ENCODE results near the gene RABGGTA. TPM values are rescaled to one million over a fixed set of nuclear protein-coding genes. Genes with fewer than 3 reads are reported as not detected.
A peak's percentile ranks its signal among the peaks of the same experiment; 100 is the strongest.

The RABGGTA gene, protein sequence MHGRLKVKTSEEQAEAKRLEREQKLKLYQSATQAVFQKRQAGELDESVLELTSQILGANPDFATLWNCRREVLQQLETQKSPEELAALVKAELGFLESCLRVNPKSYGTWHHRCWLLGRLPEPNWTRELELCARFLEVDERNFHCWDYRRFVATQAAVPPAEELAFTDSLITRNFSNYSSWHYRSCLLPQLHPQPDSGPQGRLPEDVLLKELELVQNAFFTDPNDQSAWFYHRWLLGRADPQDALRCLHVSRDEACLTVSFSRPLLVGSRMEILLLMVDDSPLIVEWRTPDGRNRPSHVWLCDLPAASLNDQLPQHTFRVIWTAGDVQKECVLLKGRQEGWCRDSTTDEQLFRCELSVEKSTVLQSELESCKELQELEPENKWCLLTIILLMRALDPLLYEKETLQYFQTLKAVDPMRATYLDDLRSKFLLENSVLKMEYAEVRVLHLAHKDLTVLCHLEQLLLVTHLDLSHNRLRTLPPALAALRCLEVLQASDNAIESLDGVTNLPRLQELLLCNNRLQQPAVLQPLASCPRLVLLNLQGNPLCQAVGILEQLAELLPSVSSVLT
- total RNA-seq: 10.7 and 19.7 TPM in 2 replicates

DNA sequence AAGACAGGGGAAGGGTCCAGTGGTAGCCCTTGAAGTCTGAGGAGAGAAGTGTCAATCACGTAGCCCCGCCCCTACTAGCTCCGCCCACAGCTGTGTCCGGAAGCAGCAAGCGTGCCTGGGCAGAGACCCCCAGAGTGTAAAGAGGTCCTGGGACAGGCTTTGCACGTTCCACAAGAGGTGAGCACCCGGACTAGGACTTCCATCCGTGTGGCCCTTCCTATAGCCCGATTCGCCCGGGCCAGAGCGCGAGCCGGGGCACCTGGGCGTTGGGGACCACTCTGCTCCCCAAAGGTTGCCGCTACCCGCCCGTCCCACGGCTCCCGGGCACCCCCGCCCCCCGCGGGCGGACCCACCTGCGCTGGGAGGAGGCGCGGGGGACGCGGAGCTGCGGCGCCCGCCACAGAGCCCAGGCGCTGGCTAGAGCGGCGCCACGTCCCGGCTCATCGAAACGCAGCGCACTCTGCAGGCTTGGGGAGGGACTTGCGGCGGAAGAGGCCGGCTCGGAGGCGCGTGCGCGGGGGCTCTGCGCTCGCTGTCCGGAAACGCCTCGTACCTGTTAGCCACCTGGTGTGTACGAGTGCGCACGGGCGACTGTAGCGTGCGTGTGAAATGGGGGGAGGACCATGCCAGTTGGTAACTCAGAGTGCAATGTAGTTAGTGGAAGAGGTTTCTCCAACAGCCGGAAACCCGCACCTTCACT lies at the start of gene RABGGTA:
RABGGTA (minus strand) TSS at position 464 of the 700 bp plus-strand sequence. CDS start 482 bp downstream, outside the sequence.
- peak; percentile 78 to 90 for DNase-seq (ENCODE audit: low read depth in 2 of 2)

DNA sequence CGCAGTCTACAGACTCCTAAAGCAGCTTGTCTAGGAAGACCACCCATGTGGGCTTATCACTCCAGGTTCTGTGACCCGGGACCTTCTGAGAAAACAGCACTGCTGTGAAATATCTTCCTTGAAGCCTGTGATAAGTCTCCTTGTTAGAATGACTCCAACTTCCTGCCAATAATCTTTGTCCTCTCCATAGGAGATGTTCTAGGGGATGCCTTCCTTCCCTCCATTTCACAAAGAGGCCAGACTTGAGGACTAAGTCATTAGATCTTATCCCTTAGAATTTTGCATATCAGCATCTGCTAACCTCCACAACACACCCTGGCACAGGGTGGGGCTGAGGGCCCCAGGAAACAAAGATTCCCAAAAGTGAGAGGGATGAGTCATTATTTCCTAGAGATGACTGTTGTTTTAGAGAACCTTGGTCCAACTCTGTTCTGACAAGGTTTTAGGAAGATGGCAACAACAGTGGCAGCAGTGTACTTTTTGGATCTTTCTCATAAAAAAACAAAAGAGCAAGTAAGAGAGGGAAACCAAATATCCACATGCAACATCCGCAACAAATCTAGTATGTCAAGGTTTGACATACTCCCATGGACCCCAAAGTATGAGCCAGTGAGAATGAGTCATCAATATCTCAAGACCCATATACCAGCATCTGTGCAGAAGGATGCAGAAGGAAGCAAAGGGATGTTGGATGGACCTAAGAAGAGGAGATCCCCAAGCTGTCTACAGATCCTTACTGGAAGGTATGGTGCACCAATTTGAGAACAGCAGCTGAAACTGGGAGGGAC lies 45.9 kb upstream of the RABGGTA start:
- no peak for DNase-seq (ENCODE audit: low read depth in 2 of 2)

DNA sequence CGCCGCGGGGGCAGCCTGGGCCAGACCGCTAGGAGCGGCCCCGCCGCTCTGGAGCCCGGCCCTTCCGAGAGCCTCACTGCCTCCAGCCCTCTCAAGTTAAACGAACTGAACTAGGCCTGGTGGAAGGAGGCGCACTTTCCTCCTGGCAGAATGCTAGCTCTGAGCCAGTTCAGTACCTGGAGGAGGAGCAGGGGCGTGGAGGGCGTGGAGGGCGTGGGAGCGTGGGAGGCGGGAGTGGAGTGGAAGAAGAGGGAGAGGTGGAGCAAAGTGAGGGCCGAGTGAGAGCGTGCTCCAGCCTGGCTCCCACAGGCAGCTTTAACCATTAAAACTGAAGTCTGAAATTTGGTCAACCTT lies 45.2 kb upstream of the RABGGTA start:
- no peak for DNase-seq (ENCODE audit: low read depth in 2 of 2)

DNA sequence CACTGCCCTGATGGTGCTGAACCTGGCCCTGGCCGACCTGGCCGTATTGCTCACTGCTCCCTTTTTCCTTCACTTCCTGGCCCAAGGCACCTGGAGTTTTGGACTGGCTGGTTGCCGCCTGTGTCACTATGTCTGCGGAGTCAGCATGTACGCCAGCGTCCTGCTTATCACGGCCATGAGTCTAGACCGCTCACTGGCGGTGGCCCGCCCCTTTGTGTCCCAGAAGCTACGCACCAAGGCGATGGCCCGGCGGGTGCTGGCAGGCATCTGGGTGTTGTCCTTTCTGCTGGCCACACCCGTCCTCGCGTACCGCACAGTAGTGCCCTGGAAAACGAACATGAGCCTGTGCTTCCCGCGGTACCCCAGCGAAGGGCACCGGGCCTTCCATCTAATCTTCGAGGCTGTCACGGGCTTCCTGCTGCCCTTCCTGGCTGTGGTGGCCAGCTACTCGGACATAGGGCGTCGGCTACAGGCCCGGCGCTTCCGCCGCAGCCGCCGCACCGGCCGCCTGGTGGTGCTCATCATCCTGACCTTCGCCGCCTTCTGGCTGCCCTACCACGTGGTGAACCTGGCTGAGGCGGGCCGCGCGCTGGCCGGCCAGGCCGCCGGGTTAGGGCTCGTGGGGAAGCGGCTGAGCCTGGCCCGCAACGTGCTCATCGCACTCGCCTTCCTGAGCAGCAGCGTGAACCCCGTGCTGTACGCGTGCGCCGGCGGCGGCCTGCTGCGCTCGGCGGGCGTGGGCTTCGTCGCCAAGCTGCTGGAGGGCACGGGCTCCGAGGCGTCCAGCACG lies 44.6 kb upstream of the RABGGTA start:
- peak; percentile 50 to 67 for DNase-seq (ENCODE audit: low read depth in 2 of 2)

DNA sequence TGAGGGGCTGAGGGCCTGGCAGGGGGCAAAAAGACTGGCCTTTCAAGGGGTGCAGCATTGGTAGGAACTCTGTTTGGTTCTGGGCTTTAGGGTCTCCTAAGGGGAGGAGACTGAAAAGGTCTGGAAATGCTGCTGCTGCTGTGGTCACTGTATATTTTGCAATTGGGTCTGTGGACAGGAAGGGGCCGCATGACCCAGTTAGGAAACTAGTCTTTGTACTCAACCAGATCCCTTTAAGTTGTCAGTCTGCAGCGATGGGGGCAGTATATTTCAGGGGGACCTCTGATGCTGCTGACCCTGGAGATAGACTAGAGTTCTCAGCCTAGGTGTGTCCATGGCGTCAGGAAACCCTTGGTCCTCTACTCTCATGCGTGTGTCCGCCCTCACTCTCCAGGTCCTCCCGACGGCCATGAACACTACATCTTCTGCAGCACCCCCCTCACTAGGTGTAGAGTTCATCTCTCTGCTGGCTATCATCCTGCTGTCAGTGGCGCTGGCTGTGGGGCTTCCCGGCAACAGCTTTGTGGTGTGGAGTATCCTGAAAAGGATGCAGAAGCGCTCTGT lies 43.9 kb upstream of the RABGGTA start:
- no peak for DNase-seq (ENCODE audit: low read depth in 2 of 2)

DNA sequence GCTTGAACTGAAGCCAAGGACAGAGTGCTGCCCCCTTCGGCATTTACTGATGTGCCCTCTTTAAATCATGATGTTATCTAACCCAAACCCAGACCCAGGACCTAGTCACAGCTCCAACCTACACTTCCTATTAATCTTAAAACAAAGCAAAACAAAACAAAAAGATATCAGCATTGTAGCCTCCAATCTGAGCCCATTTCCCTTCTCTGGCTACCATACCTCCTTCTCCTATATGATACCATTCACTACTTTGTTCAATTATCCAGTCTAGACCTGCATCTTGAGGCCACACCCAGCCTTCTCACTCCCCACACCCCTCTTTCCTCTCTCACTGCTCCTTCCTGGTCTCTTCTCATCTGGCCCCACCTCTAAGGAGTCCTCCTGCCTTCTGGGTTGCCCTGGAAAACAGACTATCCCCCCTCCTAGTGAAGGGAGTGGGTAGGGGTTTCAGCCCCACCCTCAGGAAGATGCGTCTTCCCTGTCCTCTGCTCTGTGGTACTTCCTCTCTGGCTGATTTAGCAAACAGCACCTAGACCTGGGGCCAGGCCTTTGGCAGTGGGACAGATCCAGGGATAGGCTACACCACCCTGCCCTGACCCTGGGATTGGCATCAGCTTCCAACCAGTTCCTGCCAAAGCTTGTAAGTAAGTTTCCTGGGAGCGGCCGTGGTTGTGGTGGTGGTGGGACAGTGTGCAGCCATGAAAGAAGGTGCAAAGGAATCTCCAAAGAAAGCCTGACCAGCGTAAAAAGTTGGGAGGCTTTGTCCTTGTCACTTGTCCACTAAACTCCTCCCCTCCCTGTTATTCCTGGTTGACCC lies 43.2 kb upstream of the RABGGTA start:
- DNase-seq (ENCODE audit: low read depth in 2 of 2): no peak

DNA sequence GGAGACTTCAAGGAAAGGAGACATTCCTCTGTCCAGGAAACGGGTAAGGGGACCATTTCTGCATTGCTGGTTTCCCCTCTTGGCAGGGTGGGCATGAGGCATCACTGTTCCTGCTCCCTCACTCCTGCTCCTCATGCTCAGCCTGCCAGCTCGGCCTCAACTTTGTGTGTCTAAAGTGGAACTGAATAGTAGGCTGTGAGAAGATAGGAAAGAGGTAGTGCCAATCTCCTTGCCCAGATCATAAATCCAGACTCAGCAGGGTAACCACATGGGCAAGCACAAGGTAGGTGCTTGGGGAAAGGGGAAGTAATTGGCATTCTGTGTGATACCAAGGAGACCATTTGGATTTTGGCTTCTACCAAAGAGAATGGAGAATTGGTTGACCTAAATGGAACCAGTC lies 42.5 kb upstream of the RABGGTA start:
- no peak for DNase-seq (ENCODE audit: low read depth in 2 of 2)

DNA sequence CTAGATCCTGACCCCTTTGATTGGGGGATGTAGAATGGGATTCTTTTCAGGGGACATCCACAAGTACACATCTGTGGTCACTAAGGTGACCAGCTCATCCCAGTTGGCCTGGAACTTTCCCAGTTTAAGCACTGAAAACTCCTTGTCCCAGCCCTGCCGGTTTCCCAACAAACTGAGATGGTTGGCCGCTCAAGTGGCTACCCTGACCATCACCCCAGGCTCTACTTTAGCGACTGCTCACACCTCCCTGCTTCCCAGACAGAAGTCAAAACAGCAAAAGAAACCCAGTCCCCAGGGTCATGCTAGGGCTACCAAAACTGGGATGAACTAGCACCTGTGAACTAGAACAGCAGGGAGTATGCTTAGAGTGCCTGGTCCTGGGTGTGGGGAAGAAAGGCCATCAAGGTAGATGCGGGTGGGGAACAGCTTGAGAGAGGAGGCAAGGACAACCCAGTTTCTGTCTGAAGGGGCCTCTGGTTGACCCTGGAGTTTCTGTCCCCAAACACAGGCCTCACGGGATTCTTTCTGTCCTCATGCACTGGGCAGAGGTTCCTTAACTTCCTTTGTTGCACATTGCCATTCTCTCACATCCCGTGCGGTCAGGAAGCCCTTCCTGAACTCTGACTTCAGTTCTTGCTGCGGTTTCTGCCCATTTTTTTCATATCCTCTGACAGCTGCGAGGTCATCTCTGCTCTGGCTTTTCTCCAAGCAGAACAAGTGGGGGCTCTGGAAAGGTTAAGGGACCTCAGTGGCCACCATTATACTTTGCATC lies 41.5 kb upstream of the RABGGTA start:
- peak; percentile 55 to 79 for DNase-seq (ENCODE audit: low read depth in 2 of 2)

DNA sequence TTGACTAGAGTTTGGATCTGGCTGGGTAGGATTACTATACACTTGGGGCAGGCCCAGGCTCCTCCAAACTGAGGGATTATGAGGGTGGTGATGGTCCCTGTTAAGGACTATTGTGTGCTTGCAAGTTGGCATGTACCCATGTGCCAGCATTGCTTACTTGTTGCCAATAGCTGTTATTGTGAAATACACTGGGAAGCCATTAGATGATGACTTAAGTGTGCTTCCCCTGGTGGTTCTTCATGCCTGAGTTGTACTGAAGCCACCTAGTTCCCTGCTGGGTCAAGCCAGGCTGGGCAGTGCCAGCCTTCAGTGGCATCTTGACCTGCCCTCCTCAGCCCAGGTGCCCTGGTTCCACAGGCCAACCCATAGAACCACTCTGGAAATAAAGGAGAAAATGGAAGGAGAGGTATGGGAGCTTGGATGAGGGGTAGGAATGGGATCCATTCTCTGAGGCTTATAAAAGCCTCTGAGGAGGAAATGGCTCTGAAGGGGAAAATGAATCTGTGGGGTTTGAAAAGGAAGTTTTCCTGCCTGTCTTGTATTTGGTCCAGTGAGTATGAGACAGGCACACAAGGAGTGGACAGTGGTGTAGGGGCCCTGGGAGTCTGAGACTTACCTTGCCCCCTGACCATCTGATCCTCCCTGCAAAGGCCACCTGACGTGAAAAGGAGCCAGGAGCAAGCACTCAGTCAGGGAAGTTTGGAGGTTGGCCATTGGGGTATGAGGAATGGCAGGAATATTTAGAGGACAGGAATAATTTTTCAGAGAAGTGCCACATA lies 40.6 kb upstream of the RABGGTA start:
- no peak for DNase-seq (ENCODE audit: low read depth in 2 of 2)

DNA sequence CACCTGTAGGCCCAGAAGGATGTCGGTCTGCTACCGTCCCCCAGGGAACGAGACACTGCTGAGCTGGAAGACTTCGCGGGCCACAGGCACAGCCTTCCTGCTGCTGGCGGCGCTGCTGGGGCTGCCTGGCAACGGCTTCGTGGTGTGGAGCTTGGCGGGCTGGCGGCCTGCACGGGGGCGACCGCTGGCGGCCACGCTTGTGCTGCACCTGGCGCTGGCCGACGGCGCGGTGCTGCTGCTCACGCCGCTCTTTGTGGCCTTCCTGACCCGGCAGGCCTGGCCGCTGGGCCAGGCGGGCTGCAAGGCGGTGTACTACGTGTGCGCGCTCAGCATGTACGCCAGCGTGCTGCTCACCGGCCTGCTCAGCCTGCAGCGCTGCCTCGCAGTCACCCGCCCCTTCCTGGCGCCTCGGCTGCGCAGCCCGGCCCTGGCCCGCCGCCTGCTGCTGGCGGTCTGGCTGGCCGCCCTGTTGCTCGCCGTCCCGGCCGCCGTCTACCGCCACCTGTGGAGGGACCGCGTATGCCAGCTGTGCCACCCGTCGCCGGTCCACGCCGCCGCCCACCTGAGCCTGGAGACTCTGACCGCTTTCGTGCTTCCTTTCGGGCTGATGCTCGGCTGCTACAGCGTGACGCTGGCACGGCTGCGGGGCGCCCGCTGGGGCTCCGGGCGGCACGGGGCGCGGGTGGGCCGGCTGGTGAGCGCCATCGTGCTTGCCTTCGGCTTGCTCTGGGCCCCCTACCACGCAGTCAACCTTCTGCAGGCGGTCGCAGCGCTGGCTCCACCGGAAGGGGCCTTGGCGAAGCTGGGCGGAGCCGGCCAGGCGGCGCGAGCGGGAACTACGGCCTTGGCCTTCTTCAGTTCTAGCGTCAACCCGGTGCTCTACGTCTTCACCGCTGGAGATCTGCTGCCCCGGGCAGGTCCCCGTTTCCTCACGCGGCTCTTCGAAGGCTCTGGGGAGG lies 39.5 kb upstream of the RABGGTA start, which contains the start of gene LTB4R:
LTB4R (plus strand) TSS at position 857 of the 959 bp plus-strand sequence. CDS start 4,150 bp downstream, outside the sequence.
- peak; percentile 82 to 89 for DNase-seq (ENCODE audit: low read depth in 2 of 2)

DNA sequence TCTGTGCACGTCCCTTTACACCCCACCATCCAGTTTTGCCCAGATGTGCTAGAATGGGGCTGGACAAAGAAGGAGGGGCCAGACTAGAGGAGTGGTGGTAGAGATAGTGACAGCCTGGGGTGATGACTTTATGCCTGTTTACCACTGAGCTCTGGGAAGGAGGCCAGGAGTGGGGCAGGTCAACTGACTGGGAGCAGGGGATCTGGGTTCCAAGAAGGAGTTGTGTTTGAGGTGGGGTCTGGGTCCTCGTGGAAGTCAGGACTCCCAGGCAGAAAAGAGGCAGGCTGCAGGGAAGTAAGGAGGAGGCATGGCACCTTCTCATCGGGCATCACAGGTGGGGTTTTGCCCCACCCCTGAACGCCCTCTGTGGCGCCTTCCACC lies 38.9 kb upstream of the RABGGTA start:
- no peak for DNase-seq (ENCODE audit: low read depth in 2 of 2)

DNA sequence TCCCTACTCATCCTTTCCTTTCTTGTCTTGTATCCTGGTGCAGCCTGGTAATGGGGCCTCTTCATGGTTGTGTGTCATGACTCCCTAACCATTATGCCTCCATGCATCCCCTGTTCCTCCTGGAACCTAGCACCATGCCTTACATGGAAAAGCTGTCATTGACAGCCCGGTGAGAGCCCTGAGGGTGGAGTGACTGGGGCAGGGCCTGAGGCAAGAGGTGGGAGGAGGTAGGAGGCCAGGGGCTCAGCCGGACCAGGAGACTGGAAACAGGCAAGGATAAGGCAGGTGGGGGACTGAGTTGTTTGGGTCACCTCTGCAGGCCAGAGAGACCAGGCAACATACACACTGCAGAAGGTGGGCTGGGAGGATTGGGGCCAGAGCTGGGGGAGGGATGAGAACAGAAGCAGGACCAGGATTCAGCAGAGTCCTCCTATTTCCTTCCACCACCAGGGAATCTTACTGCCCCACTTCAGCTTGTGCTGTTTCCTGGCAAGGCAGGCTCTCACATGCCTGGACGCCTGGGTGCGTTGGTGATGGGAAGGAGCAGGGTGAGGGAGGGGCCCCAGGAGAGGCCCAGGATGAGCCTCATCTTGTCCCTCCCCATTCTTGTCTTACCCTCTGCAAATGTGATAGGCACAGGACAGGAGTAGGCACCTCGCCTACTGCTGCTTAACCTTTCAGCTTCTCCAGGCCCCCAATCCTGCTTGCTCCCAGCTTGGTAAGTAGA lies 38.3 kb upstream of the RABGGTA start, which contains the start of gene LTB4R2:
LTB4R2 (plus strand) TSS at position 603 of the 727 bp plus-strand sequence. CDS start 525 bp downstream, outside the sequence.
- no peak for DNase-seq (ENCODE audit: low read depth in 2 of 2)

DNA sequence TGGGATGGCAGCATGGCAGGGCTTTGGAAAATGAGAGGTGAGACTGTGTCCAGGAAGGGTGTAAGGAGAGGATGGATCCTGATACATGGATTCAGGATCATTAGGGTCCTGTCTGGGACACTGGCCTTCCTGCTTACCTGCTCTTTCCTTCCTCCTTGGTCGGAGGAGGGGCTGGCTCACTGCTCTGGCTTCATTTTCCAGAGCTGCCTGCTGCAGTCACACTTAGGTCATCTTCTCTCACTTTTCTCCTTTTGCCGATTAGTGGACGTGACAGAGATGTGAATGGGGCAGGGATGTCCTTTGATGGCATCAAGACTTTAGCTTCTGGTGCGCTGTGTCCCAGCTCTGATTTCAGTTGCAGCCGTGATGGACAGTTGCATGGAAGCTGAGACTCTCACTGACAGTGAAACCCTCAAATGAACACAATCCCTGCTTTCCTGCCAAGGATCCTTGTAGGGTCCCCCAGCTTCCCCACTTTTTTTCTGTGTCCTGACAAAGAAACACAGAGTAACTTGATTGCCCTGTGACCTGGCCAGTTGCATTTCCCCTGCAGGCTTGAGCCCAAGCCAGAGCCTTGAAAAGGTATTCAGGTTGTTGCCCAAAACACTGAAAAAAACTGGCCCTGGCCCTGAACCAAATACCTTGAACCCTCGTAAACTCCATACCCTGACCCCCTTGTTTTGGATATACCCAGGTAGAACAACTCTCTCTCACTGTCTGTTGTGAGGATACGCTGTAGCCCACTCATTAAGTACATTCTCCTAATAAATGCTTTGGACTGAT lies 37.1 kb upstream of the RABGGTA start:
- no peak for DNase-seq (ENCODE audit: low read depth in 2 of 2)

DNA sequence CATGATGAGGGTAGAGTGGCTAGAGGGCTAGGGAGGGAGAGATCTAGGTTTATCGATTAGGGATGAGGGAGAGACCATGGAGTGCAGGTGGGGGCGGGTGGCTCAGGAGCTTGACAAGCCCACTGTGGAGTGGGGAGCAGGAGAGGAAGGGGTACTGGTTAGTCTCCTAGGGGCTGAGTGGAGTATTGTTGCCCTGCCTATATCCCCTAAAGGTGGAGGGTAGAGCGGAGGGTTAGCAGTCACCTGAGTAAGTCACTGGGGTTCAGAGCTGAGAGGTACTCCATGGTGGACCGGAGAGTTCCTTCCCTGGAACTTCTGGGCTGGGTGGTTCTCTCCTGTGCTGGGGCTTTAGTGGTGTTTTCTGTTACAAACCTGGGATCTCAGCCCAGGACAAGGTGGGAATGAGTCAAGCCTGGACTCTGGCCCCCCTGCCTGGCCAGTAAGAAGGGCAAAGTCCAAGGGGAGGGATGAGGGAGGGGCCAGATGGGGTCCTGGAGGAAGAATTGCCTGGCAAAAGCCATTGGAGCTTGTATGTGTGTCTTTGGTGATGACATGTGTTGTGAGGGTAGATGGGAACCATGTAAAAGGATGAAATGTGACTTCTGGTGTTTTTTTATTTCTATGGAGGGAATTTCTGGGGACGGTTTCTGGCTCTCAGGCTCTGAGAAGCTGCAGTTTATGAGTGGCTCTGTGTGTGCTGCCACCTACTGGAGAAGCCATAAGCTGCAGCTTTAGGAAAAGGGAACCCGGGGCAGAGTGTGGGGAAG lies 36.4 kb upstream of the RABGGTA start, which contains the start of gene CIDEB:
CIDEB (minus strand) TSS at position 403 of the 767 bp plus-strand sequence; CDS start at position 284, 119 bp downstream.
- DNase-seq (ENCODE audit: low read depth in 2 of 2): peak; percentile 27 to 59

All from dermis microvascular lymphatic vessel endothelial cell (primary cell).